ENCODE results near the gene DCST2.

DCST2 gene

GRCh38 chr1:155034318-155035208 is 982 bp upstream of the DCST2 start:
- no peak overlapping the region for H3K27ac ChIP-seq (ENCODE audit: low read depth, low read length)
- peaks cover 4% of the 10 kb centered on the region; the same call in 1 of the 2 replicates for H3K4me1 ChIP-seq (ENCODE audit: control insufficient read depth, insufficient read depth, low read length)
- no peak overlapping the region for H3K9ac ChIP-seq (ENCODE audit: low read length)
- H3K9me3 ChIP-seq (ENCODE audit: control insufficient read depth, insufficient read depth, low read depth, low read length): no peaks in the 10 kb centered on the region
- no peaks in the 10 kb centered on the region; the same call in 1 of the 2 replicates for H3K27me3 ChIP-seq (ENCODE audit: control insufficient read depth, insufficient read depth, low read length)
- no peak overlapping the region for H3K4me3 ChIP-seq (ENCODE audit: low read depth, low read length)
- H3K36me3 ChIP-seq (ENCODE audit: control insufficient read depth, insufficient read depth, low read length): no peaks in the 10 kb centered on the region

GRCh38 chr1:155032886-155033285 is 695 bp downstream of the DCST2 start:
- Histone ChIP-seq H3K4me3 (ENCODE audit: low read depth, low read length) (no peak overlapping the region), H3K27ac (ENCODE audit: low read depth, low read length) (no peak overlapping the region), H3K4me1 (ENCODE audit: control insufficient read depth, insufficient read depth, low read length) (no peaks in the 10 kb centered on the region), H3K9me3 (ENCODE audit: control insufficient read depth, insufficient read depth, low read depth, low read length) (no peaks in the 10 kb centered on the region), H3K36me3 (ENCODE audit: control insufficient read depth, insufficient read depth, low read length) (no peaks in the 10 kb centered on the region), H3K27me3 (ENCODE audit: control insufficient read depth, insufficient read depth, low read length) (no peaks in the 10 kb centered on the region), H3K9ac (ENCODE audit: low read length) (no peak overlapping the region)

GRCh38 chr1:155030899-155031298 is 2.7 kb downstream of the DCST2 start:
- Histone ChIP-seq H3K4me1 (ENCODE audit: control insufficient read depth, insufficient read depth, low read length) (peaks cover 5% of the 10 kb centered on the region; the same call in 1 of the 2 replicates), H3K27ac (ENCODE audit: low read depth, low read length) (no peak overlapping the region), H3K36me3 (ENCODE audit: control insufficient read depth, insufficient read depth, low read length) (no peaks in the 10 kb centered on the region), H3K9ac (ENCODE audit: low read length) (no peak overlapping the region), H3K9me3 (ENCODE audit: control insufficient read depth, insufficient read depth, low read depth, low read length) (no peaks in the 10 kb centered on the region), H3K27me3 (ENCODE audit: control insufficient read depth, insufficient read depth, low read length) (no peaks in the 10 kb centered on the region), H3K4me3 (ENCODE audit: low read depth, low read length) (no peak overlapping the region)

- peaks cover 5% of the 10 kb centered on the region; the same call in 1 of the 2 replicates for H3K4me1 ChIP-seq (ENCODE audit: control insufficient read depth, insufficient read depth, low read length)
- H3K9me3 ChIP-seq (ENCODE audit: control insufficient read depth, insufficient read depth, low read depth, low read length): no peaks in the 10 kb centered on the region
- H3K9ac ChIP-seq (ENCODE audit: low read length): no peak overlapping the region
- H3K36me3 ChIP-seq (ENCODE audit: control insufficient read depth, insufficient read depth, low read length): no peaks in the 10 kb centered on the region
- H3K27me3 ChIP-seq (ENCODE audit: control insufficient read depth, insufficient read depth, low read length): no peaks in the 10 kb centered on the region
- no peak overlapping the region for H3K4me3 ChIP-seq (ENCODE audit: low read depth, low read length)
- no peak overlapping the region for H3K27ac ChIP-seq (ENCODE audit: low read depth, low read length)
These were observed 3.3 kb downstream of the DCST2 start for GRCh38 chr1:155030243-155030795.

- no peak overlapping the region for H3K27ac ChIP-seq (ENCODE audit: low read depth, low read length)
- H3K4me3 ChIP-seq (ENCODE audit: low read depth, low read length): no peak overlapping the region
- H3K9me3 ChIP-seq (ENCODE audit: control insufficient read depth, insufficient read depth, low read depth, low read length): no peaks in the 10 kb centered on the region
- H3K36me3 ChIP-seq (ENCODE audit: control insufficient read depth, insufficient read depth, low read length): no peaks in the 10 kb centered on the region
- H3K4me1 ChIP-seq (ENCODE audit: control insufficient read depth, insufficient read depth, low read length): peaks cover 5% of the 10 kb centered on the region; the same call in 1 of the 2 replicates
- H3K27me3 ChIP-seq (ENCODE audit: control insufficient read depth, insufficient read depth, low read length): no peaks in the 10 kb centered on the region
- H3K9ac ChIP-seq (ENCODE audit: low read length): no peak overlapping the region
These were observed 3.9 kb downstream of the DCST2 start for GRCh38 chr1:155029513-155030242.

- Histone ChIP-seq H3K36me3 (ENCODE audit: control insufficient read depth, insufficient read depth, low read length) (no peaks in the 10 kb centered on the region), H3K27ac (ENCODE audit: low read depth, low read length) (no peak overlapping the region), H3K9ac (ENCODE audit: low read length) (no peak overlapping the region), H3K4me3 (ENCODE audit: low read depth, low read length) (no peak overlapping the region), H3K4me1 (ENCODE audit: control insufficient read depth, insufficient read depth, low read length) (peaks cover 5% of the 10 kb centered on the region; the same call in 1 of the 2 replicates), H3K27me3 (ENCODE audit: control insufficient read depth, insufficient read depth, low read length) (no peaks in the 10 kb centered on the region), H3K9me3 (ENCODE audit: control insufficient read depth, insufficient read depth, low read depth, low read length) (no peaks in the 10 kb centered on the region)
These were observed 7.0 kb downstream of the DCST2 start for GRCh38 chr1:155026588-155026987.

GRCh38 chr1:155026154-155026553 is 7.4 kb downstream of the DCST2 start:
- no peaks in the 10 kb centered on the region for H3K9me3 ChIP-seq (ENCODE audit: control insufficient read depth, insufficient read depth, low read depth, low read length)
- H3K27me3 ChIP-seq (ENCODE audit: control insufficient read depth, insufficient read depth, low read length): no peaks in the 10 kb centered on the region
- no peak overlapping the region for H3K4me3 ChIP-seq (ENCODE audit: low read depth, low read length)
- H3K4me1 ChIP-seq (ENCODE audit: control insufficient read depth, insufficient read depth, low read length): peaks cover 5% of the 10 kb centered on the region; the same call in 1 of the 2 replicates
- no peaks in the 10 kb centered on the region for H3K36me3 ChIP-seq (ENCODE audit: control insufficient read depth, insufficient read depth, low read length)
- H3K27ac ChIP-seq (ENCODE audit: low read depth, low read length): no peak overlapping the region
- no peak overlapping the region for H3K9ac ChIP-seq (ENCODE audit: low read length)

- no peak overlapping the region for H3K9ac ChIP-seq (ENCODE audit: low read length)
- no peaks in the 10 kb centered on the region for H3K27me3 ChIP-seq (ENCODE audit: control insufficient read depth, insufficient read depth, low read length)
- no peak overlapping the region for H3K27ac ChIP-seq (ENCODE audit: low read depth, low read length)
- peaks cover 5% of the 10 kb centered on the region; the same call in 1 of the 2 replicates for H3K4me1 ChIP-seq (ENCODE audit: control insufficient read depth, insufficient read depth, low read length)
- H3K4me3 ChIP-seq (ENCODE audit: low read depth, low read length): no peak overlapping the region
- no peaks in the 10 kb centered on the region for H3K9me3 ChIP-seq (ENCODE audit: control insufficient read depth, insufficient read depth, low read depth, low read length)
- H3K36me3 ChIP-seq (ENCODE audit: control insufficient read depth, insufficient read depth, low read length): no peaks in the 10 kb centered on the region
These were observed 9.3 kb downstream of the DCST2 start for GRCh38 chr1:155024315-155024714.

GRCh38 chr1:155023627-155024026 is 10.0 kb downstream of the DCST2 start:
- Histone ChIP-seq H3K36me3 (ENCODE audit: control insufficient read depth, insufficient read depth, low read length) (no peaks in the 10 kb centered on the region), H3K27ac (ENCODE audit: low read depth, low read length) (no peak overlapping the region), H3K4me1 (ENCODE audit: control insufficient read depth, insufficient read depth, low read length) (peaks cover 5% of the 10 kb centered on the region; the same call in 1 of the 2 replicates), H3K9me3 (ENCODE audit: control insufficient read depth, insufficient read depth, low read depth, low read length) (no peaks in the 10 kb centered on the region), H3K4me3 (ENCODE audit: low read depth, low read length) (no peak overlapping the region), H3K27me3 (ENCODE audit: control insufficient read depth, insufficient read depth, low read length) (no peaks in the 10 kb centered on the region), H3K9ac (ENCODE audit: low read length) (no peak overlapping the region)

- Histone ChIP-seq H3K27me3 (ENCODE audit: control insufficient read depth, insufficient read depth, low read length) (no peaks in the 10 kb centered on the region), H3K36me3 (ENCODE audit: control insufficient read depth, insufficient read depth, low read length) (no peaks in the 10 kb centered on the region), H3K9ac (ENCODE audit: low read length) (no peak overlapping the region), H3K27ac (ENCODE audit: low read depth, low read length) (no peak overlapping the region), H3K4me3 (ENCODE audit: low read depth, low read length) (no peak overlapping the region), H3K4me1 (ENCODE audit: control insufficient read depth, insufficient read depth, low read length) (peaks cover 9% of the 10 kb centered on the region), H3K9me3 (ENCODE audit: control insufficient read depth, insufficient read depth, low read depth, low read length) (no peaks in the 10 kb centered on the region)
These were observed 10.7 kb downstream of the DCST2 start for GRCh38 chr1:155022927-155023236.
